HCT116 (cell line): ENCODE measurements around the gene NTSR1. TPM values are rescaled to one million over a fixed set of nuclear protein-coding genes. Genes with fewer than 3 reads are reported as not detected.

Experiments used
- ATAC-seq: fragments of 200-7000 bp; cut with Tn5 transposase; 2 replicates; pipeline ENCODE4 v1.9.1; 2020; ENCODE audit warnings: mild to moderate bottlenecking, moderate library complexity
- BruUV-seq: library from RNA; stranded (reverse); fragments of 400-500 nt; replicated peaks from 2 replicates; lab custom pipeline; 2021; lab: Mats Ljungman, UMichigan
- CTCF ChIA-PET: fragments of 300-600 bp; sonication (Branson Sonifier 250); formaldehyde crosslinking; loops from one replicate; lab custom pipeline; 2021; ENCODE audit warnings: antibody characterized with exemption; lab: Charles Lee
- POLR2A ChIA-PET: fragments of 300-600, 350-600 bp; sonication (Branson Sonifier 250); formaldehyde crosslinking; loops from one replicate; lab custom pipeline; 2021; ENCODE audit warnings: antibody characterized with exemption; lab: Charles Lee
- RAD21 ChIA-PET, 2 experiments: fragments of 300-600 bp; sonication (Branson Sonifier 250); formaldehyde crosslinking; loops; one replicate each; lab custom pipeline; 2023; ENCODE audit warnings: low total read pairs in 2 of 2; ENCODE audit not compliant: uncharacterized antibody in 2 of 2, unreplicated experiment in 2 of 2, low non-redundant PET in 1 of 2; lab: Charles Lee
- DNase-seq: peaks from one replicate; pipeline ENCODE4 v3.0.0-alpha.2; 2010; ENCODE audit warnings: low read depth, low spot score
- H2AFZ ChIP-seq: fragments of 200-600 bp; shearing (Covaris generic), sonication (generic); 2 replicates; pipeline ENCODE4 v1.6.1; 2017; ENCODE audit warnings: low read depth, mixed run types, mixed read lengths, antibody characterized with exemption, low read length; ENCODE audit not compliant: poor library complexity, severe bottlenecking
- H3K27ac ChIP-seq: 2 replicates; pipeline ENCODE4 v1.5.1; 2012; ENCODE audit warnings: low read depth, low read length
- H3K27me3 ChIP-seq: fragments of 200-600 bp; sonication (generic); 2 replicates; pipeline ENCODE4 v1.6.1; 2016; ENCODE audit warnings: mixed run types, low read length, mixed read lengths; ENCODE audit not compliant: insufficient read depth
- H3K36me3 ChIP-seq, 2 experiments: fragments of 200-500 bp in 1 of 2; fragments of 200-600 bp in 1 of 2; sonication (Bioruptor generic) in 1 of 2; sonication (generic) in 1 of 2; 2 replicates each; pipeline versions ENCODE4 v1.5.1 to v1.6.1; 2014 to 2016; ENCODE audit warnings: low read length in 2 of 2, inconsistent platforms in 1 of 2, mixed read lengths in 1 of 2, mixed run types in 1 of 2; ENCODE audit not compliant: insufficient read depth in 2 of 2, control insufficient read depth in 1 of 2
- H3K4me1 ChIP-seq, 2 experiments: fragments of 200-600 bp in 1 of 2; sonication (generic) in 1 of 2; 2 replicates each; pipeline versions ENCODE4 v1.5.1 to v1.6.1; 2012 to 2017; ENCODE audit warnings: low read length in 2 of 2, inconsistent platforms in 1 of 2, mild to moderate bottlenecking in 1 of 2, mixed read lengths in 1 of 2, mixed run types in 1 of 2, moderate library complexity in 1 of 2; ENCODE audit not compliant: insufficient read depth in 2 of 2, control insufficient read depth in 1 of 2
- H3K4me2 ChIP-seq: fragments of 200-600 bp; sonication (generic); 2 replicates; pipeline ENCODE4 v1.6.1; 2017; ENCODE audit warnings: mixed run types, low read length, mixed read lengths
- H3K4me3 ChIP-seq, 2 experiments: fragments of 200-600 bp in 1 of 2; sonication (generic) in 1 of 2; replicated peaks in 1 of 2; 2 replicates each; pipeline ENCODE4 v1.5.1; 2011 to 2016; ENCODE audit warnings: low read length in 2 of 2, control low read depth in 1 of 2, low read depth in 1 of 2, mild to moderate bottlenecking in 1 of 2, mixed read lengths in 1 of 2, mixed run types in 1 of 2
- H3K79me2 ChIP-seq: fragments of 200-600 bp; sonication (generic); 2 replicates; pipeline ENCODE4 v1.6.1; 2017; ENCODE audit warnings: mild to moderate bottlenecking, mixed run types, low read length, moderate library complexity, mixed read lengths; ENCODE audit not compliant: insufficient read depth
- H3K9ac ChIP-seq: fragments of 200-600 bp; sonication (generic); 2 replicates; pipeline ENCODE4 v1.6.1; 2016; ENCODE audit warnings: low read length, mixed read lengths
- H3K9me2 ChIP-seq: fragments of 200-600 bp; sonication (generic), shearing (Covaris generic); 2 replicates; pipeline ENCODE4 v1.6.1; 2017; ENCODE audit warnings: mixed run types, mild to moderate bottlenecking, moderate library complexity; ENCODE audit not compliant: insufficient read depth
- H3K9me3 ChIP-seq, 2 experiments: fragments of 200-500 bp in 1 of 2; fragments of 200-600 bp in 1 of 2; sonication (Bioruptor generic) in 1 of 2; sonication (generic) in 1 of 2; 2 replicates each; pipeline ENCODE4 v1.6.1; 2014 to 2017; ENCODE audit warnings: low read length in 2 of 2, mixed read lengths in 2 of 2, inconsistent platforms in 1 of 2, low read depth in 1 of 2, mild to moderate bottlenecking in 1 of 2, mixed run types in 1 of 2, moderate library complexity in 1 of 2; ENCODE audit not compliant: control insufficient read depth in 1 of 2, insufficient read depth in 1 of 2
- H4K20me1 ChIP-seq: fragments of 200-600 bp; sonication (generic), shearing (Covaris generic); 2 replicates; pipeline ENCODE4 v1.6.1; 2017; ENCODE audit warnings: mixed run types, mild to moderate bottlenecking, moderate library complexity; ENCODE audit not compliant: insufficient read depth
- CBX3 ChIP-seq: IDR thresholded peaks from 2 replicates; pipeline ENCODE4 v1.6.1; 2012; ENCODE audit warnings: low read depth
- EGR1 ChIP-seq: IDR thresholded peaks from 2 replicates; pipeline ENCODE4 v1.6.1; 2012; ENCODE audit warnings: low read depth
- ELF1 ChIP-seq: IDR thresholded peaks from 2 replicates; pipeline ENCODE4 v1.6.1; 2012; ENCODE audit warnings: low read depth, borderline replicate concordance
- SP1 ChIP-seq: IDR thresholded peaks from 2 replicates; pipeline ENCODE4 v1.6.1; 2012; ENCODE audit warnings: low read depth
- SRF ChIP-seq: IDR thresholded peaks from 2 replicates; pipeline ENCODE4 v1.6.1; 2012; ENCODE audit warnings: low read depth
- TCF7L2 ChIP-seq: IDR thresholded peaks from 2 replicates; pipeline ENCODE4 v1.7.0; 2011; ENCODE audit warnings: borderline replicate concordance, inconsistent platforms; ENCODE audit not compliant: insufficient read depth, insufficient read length; ENCODE audit errors: extremely low read depth
- YY1 ChIP-seq: IDR thresholded peaks from 2 replicates; pipeline ENCODE4 v1.6.1; 2011; ENCODE audit warnings: low read length, low read depth, moderate library complexity, mild to moderate bottlenecking; ENCODE audit not compliant: insufficient replicate concordance; ENCODE audit errors: extremely low read depth
- ZFX ChIP-seq: fragments of 450-650 bp; IDR thresholded peaks from 2 replicates; pipeline ENCODE4 v1.6.1; 2017
- intact Hi-C: fragments of 100-400 bp; cut with micrococcal nuclease; formaldehyde crosslinking; loops from 2 replicates; pipeline ENCODE4 v1.10.0; 2022
- total RNA-seq: library from RNA; stranded (reverse); gene quantifications from one replicate; pipeline ENCODE4 v1.2.1, GENCODE V29; 2021; ENCODE audit not compliant: unreplicated experiment

The NTSR1 gene
- total RNA-seq, 1 experiment from 2014 or later, result 187 TPM

GRCh38 chr20:62674370-62674769 is 34.3 kb upstream of the NTSR1 start:
- H3K4me3 ChIP-seq, result no peak overlapping the region
- H3K9me2 ChIP-seq, result no peaks in the 10 kb centered on the region
- no peak overlapping the region for H2AFZ ChIP-seq
- ChIA-PET POLR2A (no interaction called here), CTCF (no interaction called here), RAD21 (no interaction called here)
- H3K27me3 ChIP-seq, result no peaks in the 10 kb centered on the region
- H3K9me3 ChIP-seq, result no peaks in the 10 kb centered on the region
- BruUV-seq, result no TSS peak
- no peak overlapping the region for H3K4me2 ChIP-seq
- intact Hi-C loops, result no loop called here
- peaks cover 0 to 10% of the 10 kb centered on the region in 2 experiments; a peak in 1 of 4 replicates for H3K4me1 ChIP-seq
- ATAC-seq (peak; percentile 19; the same call in 1 of the 2 replicates), DNase-seq (no peak)
- H3K9ac ChIP-seq, result no peak overlapping the region
- H4K20me1 ChIP-seq, result no peaks in the 10 kb centered on the region
- no peak overlapping the region for H3K27ac ChIP-seq
- peaks cover 7 to 12% of the 10 kb centered on the region in 2 experiments; a peak in 2 of 4 replicates for H3K36me3 ChIP-seq
- H3K79me2 ChIP-seq, result no peaks in the 10 kb centered on the region
- TF ChIP-seq SP1, result no peak
- TF ChIP-seq ELF1, result no peak
- no peak for TF ChIP-seq ZFX
- TF ChIP-seq SRF, result no peak
- no peak for TF ChIP-seq YY1
- TF ChIP-seq EGR1, result no peak

- Histone ChIP-seq H3K79me2 (no peaks in the 10 kb centered on the region), H3K27me3 (no peaks in the 10 kb centered on the region), H4K20me1 (no peaks in the 10 kb centered on the region), H3K9ac (no peak overlapping the region), H3K9me2 (no peaks in the 10 kb centered on the region), H3K4me2 (no peak overlapping the region), H3K36me3 (0 out of 4 replicates have a peak, but pooled peaks cover 0 to 2% of the 10 kb centered on the region in 2 experiments), H3K27ac (peak overlapping the region; percentile 35; the same call in 1 of the 2 replicates), H2AFZ (no peak overlapping the region), H3K4me3 (no peak overlapping the region), H3K4me1 (peaks cover 0 to 10% of the 10 kb centered on the region in 2 experiments; a peak in 1 of 4 replicates), H3K9me3 (peaks cover 0 to 2% of the 10 kb centered on the region in 2 experiments; a peak in 1 of 4 replicates)
- TF ChIP-seq TCF7L2 (no peak), CBX3 (no peak)
- ChIA-PET RAD21 (no interaction called here), CTCF (no interaction called here), POLR2A (no interaction called here)
- DNase-seq, result no peak
- BruUV-seq, result no TSS peak
- no peak for ATAC-seq
- intact Hi-C loops, result no loop called here
Measured at GRCh38 chr20:62675156-62675876, 33.3 kb upstream of the NTSR1 start.
